Occipital lobe (tissue), 2 donors: ENCODE results near the gene CEACAM8. TPM values are rescaled to one million over a fixed set of nuclear protein-coding genes. Genes with fewer than 3 reads are reported as not detected.
"Not testable (repeated sequence)": the region's sequence is repeated elsewhere in the genome, so short reads cannot be mapped to it uniquely, and the experiment has no call there.

Experiments
- DNase-seq: peaks from one replicate; lab custom pipeline; 2025; lab: John Stamatoyannopoulos, UW
- total RNA-seq: library from RNA; depleted of rRNA; stranded (reverse); fragments of >200 nt; gene quantifications from one replicate; pipeline ENCODE4 v1.2.3, GENCODE V29; 2014

CEACAM8 gene
- total RNA-seq, result not detected

DNA sequence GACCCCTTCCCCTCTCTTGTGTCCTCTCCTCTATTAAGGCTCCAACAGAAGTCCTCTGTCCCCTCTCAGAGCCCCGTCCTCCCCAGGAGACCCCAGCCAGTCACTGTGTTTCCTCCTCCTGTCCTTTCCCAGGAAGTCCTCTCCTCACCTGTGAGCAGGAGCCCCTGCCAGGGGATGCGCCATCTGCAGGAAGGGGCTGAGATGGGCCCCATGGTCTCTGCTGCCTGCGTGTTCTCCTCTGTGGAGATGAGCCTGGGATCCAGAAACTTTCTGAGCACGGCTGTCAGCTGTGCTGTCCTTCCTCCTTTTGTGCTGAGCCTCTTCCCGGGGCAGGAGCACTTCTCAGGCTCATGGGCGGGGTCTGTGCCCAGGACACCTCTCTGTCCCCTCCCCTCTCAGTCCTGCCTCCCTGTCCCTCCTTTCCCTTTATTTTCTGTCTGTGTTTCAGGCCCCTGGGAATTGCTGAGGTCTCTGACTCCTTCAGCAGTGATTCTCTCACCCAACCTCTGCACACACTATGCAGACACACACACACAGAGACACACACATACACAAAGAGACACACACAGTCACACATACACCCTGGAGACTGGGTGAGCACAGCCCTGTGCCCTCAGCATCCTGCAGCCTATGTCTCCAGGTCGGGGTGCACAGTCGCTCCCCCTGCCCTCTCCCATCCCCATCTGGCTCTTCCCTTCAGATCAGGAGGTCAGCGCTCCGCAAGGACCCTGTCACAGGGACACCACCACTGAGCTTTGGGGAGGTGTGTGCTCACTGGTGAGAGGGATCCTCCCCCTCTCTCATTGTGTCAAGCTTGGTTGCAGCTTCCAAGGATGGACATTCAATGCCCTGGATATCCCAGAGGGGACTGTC, at the start of gene CEACAM8:
CEACAM8 (minus strand) TSS at position 308 of the 873 bp plus-strand sequence; CDS start at position 212, 96 bp downstream.
- no peak for DNase-seq

GRCh38 chr19:42639324-42640092, 44.8 kb upstream of the CEACAM8 start:
- not testable (repeated sequence) for DNase-seq

DNA sequence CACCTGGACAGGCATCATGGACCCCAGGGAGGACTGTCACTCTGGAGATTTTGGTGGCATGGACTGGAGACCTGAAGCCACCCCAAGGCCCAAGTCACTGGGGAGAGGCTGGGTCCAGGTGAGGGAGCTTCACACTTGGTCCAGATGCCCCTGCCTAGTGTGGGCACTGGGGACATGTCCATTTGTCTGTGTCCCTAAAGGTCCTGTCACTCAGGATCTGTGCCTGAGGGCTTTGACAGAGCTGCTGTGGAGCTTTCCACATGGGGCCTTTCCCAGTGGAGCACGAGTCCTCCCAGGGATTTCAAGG, 40.5 kb upstream of the CEACAM8 start:
- no peak for DNase-seq

DNA sequence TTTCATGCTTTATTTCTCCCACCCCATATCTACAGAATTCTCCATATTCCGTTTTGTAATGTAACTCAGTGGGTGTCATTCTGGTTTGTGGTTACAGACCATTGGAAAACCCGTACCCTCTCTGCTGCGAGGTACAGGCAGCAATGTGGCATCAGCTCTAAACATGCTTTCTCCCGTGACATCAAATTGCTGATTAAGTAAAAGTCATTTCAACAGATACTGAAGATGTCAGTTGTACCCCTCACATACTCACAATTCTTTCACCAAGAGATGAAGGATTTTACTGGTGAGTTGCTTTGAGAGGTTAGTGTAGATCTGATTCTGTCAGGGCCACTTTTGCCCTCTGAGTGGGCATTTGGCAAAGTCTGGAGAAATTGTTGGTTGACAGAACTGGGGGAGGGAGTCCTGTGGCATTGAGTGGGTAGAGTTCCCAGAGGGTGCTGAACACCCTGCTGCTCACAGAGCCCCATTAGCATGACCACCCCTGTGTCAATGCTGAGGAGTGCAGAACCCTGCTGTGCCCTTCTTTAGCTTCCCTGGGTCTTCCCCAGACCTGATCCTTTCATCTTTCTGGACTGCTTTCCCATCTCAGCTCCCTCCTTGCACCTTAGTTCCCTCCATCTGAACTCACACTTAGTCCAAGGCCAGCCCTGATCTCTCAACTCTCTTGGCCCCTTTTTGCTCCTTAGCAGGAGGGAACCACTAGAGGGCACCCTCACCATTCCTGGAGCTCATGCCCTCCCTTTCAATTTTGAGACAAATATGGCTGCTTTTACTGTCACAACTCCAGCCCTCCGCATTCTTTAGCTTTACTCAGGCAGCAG, 39.9 kb upstream of the CEACAM8 start:
- no peak for DNase-seq

DNA sequence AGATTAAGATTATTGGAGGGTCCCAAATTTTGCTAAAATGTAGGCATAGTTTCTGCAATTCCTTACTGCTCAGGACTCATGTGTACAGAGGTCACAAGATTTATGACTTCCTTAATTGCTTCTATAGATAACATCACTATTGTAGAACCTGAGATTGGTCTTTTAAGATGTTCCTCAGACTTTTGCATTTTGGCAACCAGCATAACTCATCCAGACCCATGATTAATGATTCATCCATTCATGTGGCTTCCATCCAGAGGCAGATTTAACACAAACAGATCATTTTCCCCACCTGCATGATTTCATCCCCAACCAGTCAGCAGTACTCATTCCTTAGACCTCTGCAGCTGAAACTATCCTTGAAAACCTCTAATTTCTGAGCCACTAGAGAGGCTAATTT, 34.5 kb upstream of the CEACAM8 start:
- DNase-seq, result no peak

- DNase-seq, result no peak
Measured at GRCh38 chr19:42628411-42629140, 33.9 kb upstream of the CEACAM8 start.

GRCh38 chr19:42627916-42628315, 33.2 kb upstream of the CEACAM8 start:
- DNase-seq, result no peak

DNA sequence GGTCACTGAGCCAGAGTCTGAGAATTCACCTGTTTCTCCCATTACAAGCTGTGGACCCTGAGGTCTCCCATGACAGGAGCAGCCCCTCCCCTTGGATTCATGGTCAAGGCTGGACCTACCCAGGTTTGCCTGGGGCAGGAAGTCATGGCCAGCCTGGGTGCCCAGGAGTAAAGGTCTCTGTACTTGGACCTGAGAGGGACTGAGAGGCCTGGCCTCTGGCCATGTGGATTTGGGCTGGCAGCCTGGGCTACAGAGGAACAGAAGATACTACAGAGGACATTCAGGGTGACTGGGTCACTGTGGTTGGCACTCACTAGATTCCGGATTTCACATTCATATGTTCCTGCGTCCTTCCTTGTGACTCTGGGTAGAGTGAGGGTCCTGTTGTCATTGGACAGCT, 31.5 kb upstream of the CEACAM8 start:
- DNase-seq, result no peak

DNA sequence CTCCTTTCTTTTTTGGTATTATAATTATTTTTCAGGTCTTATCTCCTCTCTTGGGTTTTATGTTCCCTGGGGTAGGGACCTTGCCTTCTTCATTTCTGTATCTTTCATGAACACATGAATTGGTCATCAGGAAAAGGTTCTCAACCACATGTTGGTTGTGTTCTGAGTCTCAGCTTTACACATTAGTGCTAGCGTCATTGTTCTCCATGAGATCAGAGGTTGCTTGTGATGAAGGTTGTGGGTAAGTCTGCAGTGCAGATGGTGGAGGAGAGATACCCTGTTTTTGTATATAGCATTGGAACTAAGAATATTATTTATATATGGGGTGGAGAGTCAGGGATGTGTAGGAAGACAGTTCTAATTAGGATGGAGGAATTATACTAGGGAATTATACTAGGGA, 24.5 kb upstream of the CEACAM8 start:
- no peak for DNase-seq

DNA sequence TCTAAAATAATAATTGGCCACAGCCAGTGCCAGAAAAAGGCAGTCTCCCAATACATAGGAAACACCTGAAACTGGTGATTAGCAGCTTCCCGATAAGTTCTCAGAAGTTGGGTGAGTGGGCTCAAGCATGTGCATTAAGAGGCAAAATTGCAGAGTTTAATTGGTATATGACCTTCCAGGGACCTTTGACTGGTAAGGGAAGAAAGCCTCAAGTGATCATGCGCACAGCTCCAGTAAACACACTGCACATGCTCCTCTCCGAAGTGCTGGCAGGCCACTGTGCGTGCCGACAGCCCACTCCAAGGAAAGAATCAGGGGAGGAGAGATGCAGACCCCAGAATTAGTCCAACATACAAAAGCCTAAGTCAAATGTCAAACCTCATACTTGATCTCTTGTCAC, 18.9 kb upstream of the CEACAM8 start:
- DNase-seq, result no peak

DNA sequence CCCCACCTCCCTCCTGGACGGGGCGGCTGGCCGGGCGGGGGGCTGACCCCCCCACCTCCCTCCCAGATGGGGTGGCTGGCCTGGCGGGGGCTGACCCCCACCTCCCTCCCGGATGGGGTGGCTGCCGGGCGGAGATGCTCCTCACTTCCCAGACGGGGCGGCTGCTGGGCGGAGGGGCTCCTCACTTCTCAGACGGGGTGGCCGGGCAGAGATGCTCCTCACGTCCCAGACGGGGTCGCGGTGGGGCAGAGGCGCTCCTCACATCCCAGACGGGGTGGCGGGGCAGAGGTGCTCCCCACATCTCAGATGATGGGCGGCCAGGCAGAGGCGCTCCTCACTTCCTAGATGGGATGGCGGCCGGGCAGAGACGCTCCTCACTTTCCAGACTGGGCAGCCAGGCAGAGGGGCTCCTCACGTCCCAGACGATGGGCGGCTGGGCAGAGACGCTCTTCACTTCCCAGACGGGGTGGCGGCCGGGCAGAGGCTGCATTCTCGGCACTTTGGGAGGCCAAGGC, 15.7 kb upstream of the CEACAM8 start:
- DNase-seq, result not testable (repeated sequence)

GRCh38 chr19:42606660-42607351, 12.1 kb upstream of the CEACAM8 start:
- no peak for DNase-seq

DNA sequence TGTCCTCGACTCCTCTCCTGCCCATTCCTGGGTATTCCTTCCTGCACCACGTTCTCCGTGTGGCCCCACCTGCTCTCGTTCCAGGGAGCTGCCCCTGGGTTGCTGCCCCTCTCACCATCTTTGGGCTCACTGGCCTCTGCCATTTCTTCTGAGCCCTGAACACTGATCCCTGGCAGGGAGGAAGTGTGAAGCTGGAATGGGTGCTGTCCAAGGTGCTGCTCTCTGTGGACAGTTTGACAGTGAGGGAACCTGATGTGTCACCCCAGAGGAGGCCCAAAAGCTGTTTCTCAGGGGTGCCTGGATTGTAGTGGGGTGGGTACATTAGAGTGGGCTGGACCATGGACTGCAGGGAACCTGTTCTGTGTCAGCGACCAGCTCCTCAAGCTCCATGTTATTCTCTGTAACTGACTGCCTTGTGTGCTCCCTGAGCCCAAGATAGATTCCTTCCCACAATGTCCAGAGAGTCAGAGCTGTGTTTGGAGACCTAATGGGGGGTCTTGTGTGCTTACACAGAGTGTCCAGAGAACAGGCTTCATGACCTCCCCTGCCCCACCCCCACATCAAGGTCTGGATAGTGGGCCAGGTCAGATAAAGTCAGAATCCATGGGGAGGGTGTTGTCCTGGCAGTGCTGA, 7.2 kb upstream of the CEACAM8 start:
- no peak for DNase-seq

DNA sequence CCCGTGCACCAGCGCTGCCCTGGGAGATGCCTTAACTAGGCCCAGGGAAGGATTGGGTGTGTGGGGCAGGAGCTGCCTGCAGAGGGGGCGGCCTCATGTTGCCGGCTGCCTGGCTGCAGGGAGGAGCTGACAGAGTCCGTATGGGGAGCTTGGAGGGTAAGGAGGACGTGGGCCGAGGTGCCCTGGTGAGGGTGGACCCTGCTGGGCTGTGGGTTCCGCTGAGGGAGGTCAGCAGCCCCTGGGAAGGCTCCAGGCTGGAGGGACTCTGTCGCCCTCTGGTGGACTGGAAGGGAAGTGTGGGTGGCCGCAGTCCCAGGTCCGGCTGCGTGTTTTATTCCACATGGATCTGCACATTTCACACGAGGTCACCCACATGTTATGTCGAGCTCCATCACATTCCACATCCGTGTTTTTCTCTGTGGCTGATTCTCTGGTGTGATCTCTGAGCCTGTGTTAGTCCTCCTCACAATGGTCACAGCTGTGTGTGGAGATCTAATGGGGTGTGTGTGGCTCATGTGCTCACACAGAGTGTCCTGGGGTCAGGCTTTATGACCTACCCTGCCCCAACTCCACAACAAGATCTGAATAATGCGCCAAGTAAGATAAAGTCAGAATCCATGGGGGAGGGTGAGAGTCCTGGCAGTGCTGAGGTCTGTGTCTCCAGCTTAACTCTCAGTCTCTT, 1.8 kb upstream of the CEACAM8 start:
- no peak for DNase-seq

GRCh38 chr19:42595550-42596172, 937 bp upstream of the CEACAM8 start:
- no peak for DNase-seq

- no peak for DNase-seq
Measured at GRCh38 chr19:42589792-42590191, 4.9 kb downstream of the CEACAM8 start.

DNA sequence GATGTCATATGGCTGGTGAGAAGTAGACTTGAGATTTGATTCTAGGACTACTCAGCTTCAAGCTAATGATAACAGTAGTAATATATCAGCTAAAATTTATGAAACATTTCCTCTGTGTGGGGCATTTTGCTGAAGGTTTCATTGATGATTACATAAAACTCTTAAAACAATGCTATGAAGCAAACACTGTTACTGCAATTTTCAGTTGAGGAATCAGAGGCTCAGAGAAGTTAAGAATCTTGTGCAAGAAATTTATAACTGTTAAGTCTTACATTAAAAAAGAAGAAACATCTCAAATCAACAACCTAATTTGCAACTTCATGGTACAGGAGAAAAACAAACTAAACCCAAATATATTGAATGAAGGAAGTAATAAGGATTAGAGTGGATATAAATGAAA, 10.3 kb downstream of the CEACAM8 start:
- no peak for DNase-seq

DNA sequence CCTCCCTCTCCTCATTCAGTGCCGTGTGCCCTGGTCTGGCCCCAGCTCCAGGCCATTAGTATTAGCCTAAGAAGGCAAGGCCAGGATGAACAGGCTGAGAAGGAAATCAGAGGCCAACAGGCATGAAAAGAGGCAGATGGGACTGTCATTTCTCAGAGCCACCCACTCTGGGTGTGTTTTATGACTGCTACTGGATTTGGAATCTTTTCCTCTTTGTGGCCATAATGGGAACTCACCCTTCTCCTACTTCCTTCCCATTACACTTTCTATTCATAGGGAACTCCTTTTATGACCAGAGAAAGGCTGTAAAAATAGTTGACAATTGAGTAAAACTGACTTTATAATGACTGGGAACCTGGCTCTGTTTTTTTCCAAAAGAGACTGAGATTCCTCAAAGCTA, 17.7 kb downstream of the CEACAM8 start:
- no peak for DNase-seq

- no peak for DNase-seq
Measured at GRCh38 chr19:42576241-42576640, 18.5 kb downstream of the CEACAM8 start.
